ENCODE data around the gene ATG16L2. TPM values are rescaled to one million over a fixed set of nuclear protein-coding genes. Genes with fewer than 3 reads are reported as not detected.

ATG16L2 gene
- total and polyA plus RNA-seq, 9 of the 15 experiments (the other 6 are each of a cell fraction or from before 2014, with no cell fraction given), result 0.18 to 11.2 (median 6.2) TPM

GRCh38 chr11:72833811-72834493 lies 19.7 kb downstream of the ATG16L2 start (continued):
- TF ChIP-seq HBP1 (CRISPR knock-in tag; IDR thresholded peaks at IDR 0.05) (no peak), BACH1 (tag; IDR thresholded peaks at IDR 0.05) (no peak), ZNF239 (CRISPR knock-in tag; IDR thresholded peaks at IDR 0.05) (no peak)
- TF ChIP-seq, protein P1, sequence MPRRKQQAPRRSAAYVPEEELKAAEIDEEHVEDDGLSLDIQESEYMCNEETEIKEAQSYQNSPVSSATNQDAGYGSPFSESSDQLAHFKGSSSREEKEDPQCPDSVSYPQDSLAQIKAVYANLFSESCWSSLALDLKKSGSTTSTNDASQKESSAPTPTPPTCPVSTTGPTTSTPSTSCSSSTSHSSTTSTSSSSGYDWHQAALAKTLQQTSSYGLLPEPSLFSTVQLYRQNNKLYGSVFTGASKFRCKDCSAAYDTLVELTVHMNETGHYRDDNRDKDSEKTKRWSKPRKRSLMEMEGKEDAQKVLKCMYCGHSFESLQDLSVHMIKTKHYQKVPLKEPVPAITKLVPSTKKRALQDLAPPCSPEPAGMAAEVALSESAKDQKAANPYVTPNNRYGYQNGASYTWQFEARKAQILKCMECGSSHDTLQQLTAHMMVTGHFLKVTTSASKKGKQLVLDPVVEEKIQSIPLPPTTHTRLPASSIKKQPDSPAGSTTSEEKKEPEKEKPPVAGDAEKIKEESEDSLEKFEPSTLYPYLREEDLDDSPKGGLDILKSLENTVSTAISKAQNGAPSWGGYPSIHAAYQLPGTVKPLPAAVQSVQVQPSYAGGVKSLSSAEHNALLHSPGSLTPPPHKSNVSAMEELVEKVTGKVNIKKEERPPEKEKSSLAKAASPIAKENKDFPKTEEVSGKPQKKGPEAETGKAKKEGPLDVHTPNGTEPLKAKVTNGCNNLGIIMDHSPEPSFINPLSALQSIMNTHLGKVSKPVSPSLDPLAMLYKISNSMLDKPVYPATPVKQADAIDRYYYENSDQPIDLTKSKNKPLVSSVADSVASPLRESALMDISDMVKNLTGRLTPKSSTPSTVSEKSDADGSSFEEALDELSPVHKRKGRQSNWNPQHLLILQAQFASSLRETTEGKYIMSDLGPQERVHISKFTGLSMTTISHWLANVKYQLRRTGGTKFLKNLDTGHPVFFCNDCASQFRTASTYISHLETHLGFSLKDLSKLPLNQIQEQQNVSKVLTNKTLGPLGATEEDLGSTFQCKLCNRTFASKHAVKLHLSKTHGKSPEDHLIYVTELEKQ (CRISPR knock-in tag; IDR thresholded peaks at IDR 0.05), result no peak
- TF ChIP-seq, protein P2, sequence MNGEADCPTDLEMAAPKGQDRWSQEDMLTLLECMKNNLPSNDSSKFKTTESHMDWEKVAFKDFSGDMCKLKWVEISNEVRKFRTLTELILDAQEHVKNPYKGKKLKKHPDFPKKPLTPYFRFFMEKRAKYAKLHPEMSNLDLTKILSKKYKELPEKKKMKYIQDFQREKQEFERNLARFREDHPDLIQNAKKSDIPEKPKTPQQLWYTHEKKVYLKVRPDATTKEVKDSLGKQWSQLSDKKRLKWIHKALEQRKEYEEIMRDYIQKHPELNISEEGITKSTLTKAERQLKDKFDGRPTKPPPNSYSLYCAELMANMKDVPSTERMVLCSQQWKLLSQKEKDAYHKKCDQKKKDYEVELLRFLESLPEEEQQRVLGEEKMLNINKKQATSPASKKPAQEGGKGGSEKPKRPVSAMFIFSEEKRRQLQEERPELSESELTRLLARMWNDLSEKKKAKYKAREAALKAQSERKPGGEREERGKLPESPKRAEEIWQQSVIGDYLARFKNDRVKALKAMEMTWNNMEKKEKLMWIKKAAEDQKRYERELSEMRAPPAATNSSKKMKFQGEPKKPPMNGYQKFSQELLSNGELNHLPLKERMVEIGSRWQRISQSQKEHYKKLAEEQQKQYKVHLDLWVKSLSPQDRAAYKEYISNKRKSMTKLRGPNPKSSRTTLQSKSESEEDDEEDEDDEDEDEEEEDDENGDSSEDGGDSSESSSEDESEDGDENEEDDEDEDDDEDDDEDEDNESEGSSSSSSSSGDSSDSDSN (IDR thresholded peaks at IDR 0.05; ENCODE audit: borderline replicate concordance in 1 of 2, low read depth in 2 of 2, low read length in 2 of 2), result no peak

Data from K562 (cell line).